ENCODE data around the gene LRRN2.

DNA sequence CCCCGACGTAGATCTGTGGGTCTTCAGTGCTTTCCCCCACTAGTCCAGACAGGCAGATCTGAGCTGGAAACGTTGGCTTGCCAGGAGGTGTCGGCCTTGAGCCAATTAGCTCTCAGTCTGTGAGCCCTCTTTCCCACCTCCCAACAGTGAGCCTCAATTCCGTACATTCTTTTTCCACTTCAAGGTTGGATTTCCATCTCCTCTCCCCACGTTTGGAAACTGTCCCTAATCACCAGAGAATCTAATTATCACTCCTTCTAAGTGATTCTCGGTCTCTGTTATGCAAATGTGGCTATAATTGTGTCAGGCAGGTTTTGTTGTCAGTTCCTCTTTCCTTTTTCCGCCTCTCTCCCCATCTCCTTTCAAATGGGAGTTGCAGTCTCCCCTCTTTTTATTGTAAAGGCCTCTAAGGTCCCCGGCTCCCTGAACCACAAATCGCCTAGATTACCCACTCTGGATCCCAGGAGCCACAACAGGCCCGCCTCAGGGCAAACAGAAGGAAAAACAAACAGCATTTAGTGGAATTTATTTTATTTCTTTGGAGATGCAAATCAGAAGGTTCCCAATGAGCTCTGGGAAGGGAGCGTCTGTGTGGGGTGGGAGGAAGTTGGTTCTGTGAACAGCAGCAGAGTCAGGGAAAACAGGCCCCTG is 29.4 kb upstream of the LRRN2 start:
- TF ChIP-seq, protein P1, sequence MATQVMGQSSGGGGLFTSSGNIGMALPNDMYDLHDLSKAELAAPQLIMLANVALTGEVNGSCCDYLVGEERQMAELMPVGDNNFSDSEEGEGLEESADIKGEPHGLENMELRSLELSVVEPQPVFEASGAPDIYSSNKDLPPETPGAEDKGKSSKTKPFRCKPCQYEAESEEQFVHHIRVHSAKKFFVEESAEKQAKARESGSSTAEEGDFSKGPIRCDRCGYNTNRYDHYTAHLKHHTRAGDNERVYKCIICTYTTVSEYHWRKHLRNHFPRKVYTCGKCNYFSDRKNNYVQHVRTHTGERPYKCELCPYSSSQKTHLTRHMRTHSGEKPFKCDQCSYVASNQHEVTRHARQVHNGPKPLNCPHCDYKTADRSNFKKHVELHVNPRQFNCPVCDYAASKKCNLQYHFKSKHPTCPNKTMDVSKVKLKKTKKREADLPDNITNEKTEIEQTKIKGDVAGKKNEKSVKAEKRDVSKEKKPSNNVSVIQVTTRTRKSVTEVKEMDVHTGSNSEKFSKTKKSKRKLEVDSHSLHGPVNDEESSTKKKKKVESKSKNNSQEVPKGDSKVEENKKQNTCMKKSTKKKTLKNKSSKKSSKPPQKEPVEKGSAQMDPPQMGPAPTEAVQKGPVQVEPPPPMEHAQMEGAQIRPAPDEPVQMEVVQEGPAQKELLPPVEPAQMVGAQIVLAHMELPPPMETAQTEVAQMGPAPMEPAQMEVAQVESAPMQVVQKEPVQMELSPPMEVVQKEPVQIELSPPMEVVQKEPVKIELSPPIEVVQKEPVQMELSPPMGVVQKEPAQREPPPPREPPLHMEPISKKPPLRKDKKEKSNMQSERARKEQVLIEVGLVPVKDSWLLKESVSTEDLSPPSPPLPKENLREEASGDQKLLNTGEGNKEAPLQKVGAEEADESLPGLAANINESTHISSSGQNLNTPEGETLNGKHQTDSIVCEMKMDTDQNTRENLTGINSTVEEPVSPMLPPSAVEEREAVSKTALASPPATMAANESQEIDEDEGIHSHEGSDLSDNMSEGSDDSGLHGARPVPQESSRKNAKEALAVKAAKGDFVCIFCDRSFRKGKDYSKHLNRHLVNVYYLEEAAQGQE (IDR thresholded peaks at IDR 0.05; ENCODE audit: low read depth): no peak
- TF ChIP-seq RAD21 (IDR thresholded peaks at IDR 0.05; ENCODE audit: low read depth): no peak
- no peak for TF ChIP-seq EP300 (IDR thresholded peaks at IDR 0.05; ENCODE audit: borderline replicate concordance)
- no peak for TF ChIP-seq FOXM1 (IDR thresholded peaks at IDR 0.05; ENCODE audit: borderline replicate concordance, low read depth)
- TF ChIP-seq EGR1 (IDR thresholded peaks at IDR 0.05): no peak
- no peak for TF ChIP-seq YY1 (IDR thresholded peaks at IDR 0.05; ENCODE audit: low read depth)
- no peak for TF ChIP-seq ZBTB7A (IDR thresholded peaks at IDR 0.05; ENCODE audit: low read depth)
- no peak for TF ChIP-seq TCF12 (IDR thresholded peaks at IDR 0.05; ENCODE audit: low read depth)
- TF ChIP-seq, protein P2, sequence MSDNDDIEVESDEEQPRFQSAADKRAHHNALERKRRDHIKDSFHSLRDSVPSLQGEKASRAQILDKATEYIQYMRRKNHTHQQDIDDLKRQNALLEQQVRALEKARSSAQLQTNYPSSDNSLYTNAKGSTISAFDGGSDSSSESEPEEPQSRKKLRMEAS (IDR thresholded peaks at IDR 0.05): no peak
- TF ChIP-seq TAF1 (IDR thresholded peaks at IDR 0.05; ENCODE audit: low read depth): no peak
- TF ChIP-seq NFIC (IDR thresholded peaks at IDR 0.05): no peak
- no peak for TF ChIP-seq CREB1 (IDR thresholded peaks at IDR 0.05; ENCODE audit: low read depth)
- TF ChIP-seq, protein P3, sequence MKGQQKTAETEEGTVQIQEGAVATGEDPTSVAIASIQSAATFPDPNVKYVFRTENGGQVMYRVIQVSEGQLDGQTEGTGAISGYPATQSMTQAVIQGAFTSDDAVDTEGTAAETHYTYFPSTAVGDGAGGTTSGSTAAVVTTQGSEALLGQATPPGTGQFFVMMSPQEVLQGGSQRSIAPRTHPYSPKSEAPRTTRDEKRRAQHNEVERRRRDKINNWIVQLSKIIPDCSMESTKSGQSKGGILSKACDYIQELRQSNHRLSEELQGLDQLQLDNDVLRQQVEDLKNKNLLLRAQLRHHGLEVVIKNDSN (IDR thresholded peaks at IDR 0.05): no peak

Measured in Ishikawa (cell line).